K562 (cell line): Measurements from ENCODE around the gene ZNF334. TPM values are rescaled to one million over a fixed set of nuclear protein-coding genes. Genes with fewer than 3 reads are reported as not detected.

Source experiments
- ADNP ChIP-seq: fragments of 200-800 bp; sonication (Bioruptor generic); IDR thresholded peaks from 2 replicates; pipeline ENCODE4 v1.6.1; 2016; ENCODE audit warnings: missing genetic modification characterization, missing compliant biosample characterization
- COPS2 ChIP-seq: fragments of 450-650 bp; conservative IDR thresholded peaks from 2 replicates; pipeline ENCODE4 v1.6.1; 2016; ENCODE audit warnings: mild to moderate bottlenecking, moderate library complexity
- EHMT2 ChIP-seq: fragments of 450-650 bp; IDR thresholded peaks from 2 replicates; pipeline ENCODE4 v1.6.1; 2018; ENCODE audit warnings: antibody characterized with exemption
- HNRNPL ChIP-seq: fragments of 200-400 bp; formaldehyde crosslinking; IDR thresholded peaks from 2 replicates; pipeline ENCODE4 v1.6.1; 2017; ENCODE audit warnings: low read depth, mild to moderate bottlenecking, low read length
- NCOA2 ChIP-seq, 2 experiments: fragments of 450-650 bp; IDR thresholded peaks; 2 replicates each; pipeline ENCODE4 v1.6.1; 2018; ENCODE audit warnings: mild to moderate bottlenecking in 2 of 2, moderate library complexity in 1 of 2; ENCODE audit not compliant: partially characterized antibody in 2 of 2
- NR2C1 ChIP-seq, 2 experiments: fragments of 450-650 bp; IDR thresholded peaks; 2 replicates each; pipeline ENCODE4 v1.6.1; 2017; ENCODE audit warnings: mild to moderate bottlenecking in 2 of 2, antibody characterized with exemption in 1 of 2, inconsistent platforms in 1 of 2, missing compliant biosample characterization in 1 of 2, missing genetic modification characterization in 1 of 2
- NRF1 ChIP-seq, 2 experiments: fragments of 450-650 bp; IDR thresholded peaks in 1 of 2; conservative IDR thresholded peaks in 1 of 2; 2 replicates each; pipeline ENCODE4 v1.6.1; 2014; ENCODE audit warnings: mild to moderate bottlenecking in 2 of 2
- SAP30 ChIP-seq: fragments of 200-600 bp; sonication (generic); IDR thresholded peaks from 2 replicates; pipeline ENCODE4 v1.6.1; 2012; ENCODE audit warnings: borderline replicate concordance, low read depth, mild to moderate bottlenecking, moderate library complexity, low read length, control low read depth, inconsistent platforms; ENCODE audit not compliant: insufficient read depth, poor library complexity, severe bottlenecking
- SOX6 ChIP-seq: fragments of 450-650 bp; IDR thresholded peaks from 2 replicates; pipeline ENCODE4 v1.6.1; 2014; ENCODE audit warnings: mild to moderate bottlenecking
- TCF7 ChIP-seq: sonication (generic); IDR thresholded peaks from 2 replicates; pipeline ENCODE4 v1.6.1; 2016; ENCODE audit warnings: antibody characterized with exemption, borderline replicate concordance
- TEAD2 ChIP-seq: fragments of 450-650 bp; IDR thresholded peaks from 2 replicates; pipeline ENCODE4 v1.6.1; 2016; ENCODE audit warnings: missing genetic modification characterization, control low read depth, missing compliant biosample characterization
- XRCC4 ChIP-seq: IDR thresholded peaks from one replicate; pipeline ENCODE4 v1.6.1; 2011; ENCODE audit not compliant: insufficient read depth, insufficient read length; ENCODE audit errors: extremely low read depth
- ZNF12 ChIP-seq: sonication (generic); formaldehyde crosslinking; IDR thresholded peaks from 2 replicates; pipeline ENCODE4 v1.4.0; 2020; ENCODE audit warnings: mild to moderate bottlenecking, missing genetic modification reagents
- ZNF347 ChIP-seq: fragments of 450-650 bp; formaldehyde crosslinking; IDR thresholded peaks from 2 replicates; pipeline ENCODE4 v1.4.0; 2020; ENCODE audit warnings: low read depth, mild to moderate bottlenecking, moderate library complexity
- polyA plus RNA-seq, 8 experiments: library from polyadenylated mRNA; depleted of rRNA in 4 of 8; stranded (reverse) in 5 of 8; unstranded in 3 of 8; fragments of >200 nt; fragmentation: Nextera tagmentation in 2 of 8; fragmentation: Illumina TruSeq in 1 of 8; extraction: Ambion mirVana in 2 of 8; extraction: Trizol in 1 of 8; gene quantifications; 2 replicates each; pipeline versions ENCODE4 v1.2.1 to v1.2.3, GENCODE V29; 2011 to 2014; ENCODE audit warnings: inconsistent platforms in 1 of 8, missing spikeins in 1 of 8
- total RNA-seq, 7 experiments: library from RNA; depleted of rRNA in 6 of 7; stranded (reverse); fragments of >200 nt in 6 of 7; fragmentation: Illumina TruSeq in 2 of 7; extraction: Trizol in 2 of 7; gene quantifications; 2 replicates each; pipeline versions ENCODE4 v1.2.1 to v1.2.3, GENCODE V29; 2011 to 2021; ENCODE audit warnings: low replicate concordance in 1 of 7
- TF ChIP-seq, protein P1 (sequence below), 2 experiments: fragments of 450-650 bp in 1 of 2; sonication (generic) in 1 of 2; formaldehyde crosslinking in 1 of 2; IDR thresholded peaks; 2 replicates each; pipeline versions ENCODE4 v1.7.1 to v1.9.0; 2016 to 2022; ENCODE audit warnings: inconsistent platforms in 1 of 2, mild to moderate bottlenecking in 1 of 2, missing genetic modification reagents in 1 of 2
- TF ChIP-seq, protein P2 (sequence below): fragments of 250-450 bp; sonication (Bioruptor Pico); IDR thresholded peaks from 2 replicates; pipeline ENCODE4 v1.4.0; 2020; ENCODE audit warnings: mild to moderate bottlenecking

ZNF334 gene
- total and polyA plus RNA-seq, 9 of the 15 experiments (the other 6 are each of a cell fraction or from before 2014, with no cell fraction given), result 0.06 to 0.27 (median 0.21) TPM; not detected in 1

DNA sequence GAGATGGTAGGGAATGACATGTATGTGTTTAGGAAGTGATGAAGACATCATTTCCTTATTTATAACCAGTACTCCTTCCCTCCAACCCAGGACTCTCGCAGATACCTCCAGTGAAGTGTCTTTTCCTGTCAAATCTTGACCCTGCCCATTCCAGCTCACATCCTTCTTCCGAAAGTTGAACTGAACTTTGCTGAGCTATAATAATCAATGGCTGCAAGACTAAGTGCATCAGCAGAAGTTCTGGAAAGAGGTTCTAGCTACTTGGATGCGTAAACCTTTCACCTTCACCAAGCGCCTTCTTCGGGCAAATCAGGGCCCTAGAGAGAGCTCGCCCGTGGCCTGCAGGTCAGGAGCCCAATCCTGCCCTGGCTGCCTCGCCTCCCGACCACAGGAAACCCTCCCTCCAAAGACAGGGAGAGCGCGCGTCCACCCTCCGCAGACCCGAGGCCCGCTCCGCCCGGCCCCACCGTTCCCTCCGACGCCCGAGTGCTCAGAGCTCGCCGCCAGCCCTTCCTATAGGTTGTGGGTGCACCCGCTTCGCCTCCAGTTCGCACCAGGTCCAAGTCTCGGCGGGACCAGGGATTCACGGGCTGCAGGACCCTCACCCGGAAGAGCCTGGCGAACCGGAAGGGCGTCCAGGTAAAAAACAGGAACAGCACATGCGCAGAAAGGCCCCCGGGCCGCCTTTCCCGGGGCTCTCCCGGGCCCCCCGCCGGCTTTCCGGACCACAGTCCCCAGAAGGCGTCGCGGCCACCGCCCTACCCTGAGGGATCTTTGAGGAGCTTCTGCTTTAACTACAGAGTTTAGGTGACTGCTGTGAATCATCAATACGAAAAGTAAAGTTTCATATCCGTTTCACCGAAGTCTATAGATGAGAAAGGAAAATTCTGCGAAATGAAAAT lies at the start of gene ZNF334 (continued):
- TF ChIP-seq, protein P1, sequence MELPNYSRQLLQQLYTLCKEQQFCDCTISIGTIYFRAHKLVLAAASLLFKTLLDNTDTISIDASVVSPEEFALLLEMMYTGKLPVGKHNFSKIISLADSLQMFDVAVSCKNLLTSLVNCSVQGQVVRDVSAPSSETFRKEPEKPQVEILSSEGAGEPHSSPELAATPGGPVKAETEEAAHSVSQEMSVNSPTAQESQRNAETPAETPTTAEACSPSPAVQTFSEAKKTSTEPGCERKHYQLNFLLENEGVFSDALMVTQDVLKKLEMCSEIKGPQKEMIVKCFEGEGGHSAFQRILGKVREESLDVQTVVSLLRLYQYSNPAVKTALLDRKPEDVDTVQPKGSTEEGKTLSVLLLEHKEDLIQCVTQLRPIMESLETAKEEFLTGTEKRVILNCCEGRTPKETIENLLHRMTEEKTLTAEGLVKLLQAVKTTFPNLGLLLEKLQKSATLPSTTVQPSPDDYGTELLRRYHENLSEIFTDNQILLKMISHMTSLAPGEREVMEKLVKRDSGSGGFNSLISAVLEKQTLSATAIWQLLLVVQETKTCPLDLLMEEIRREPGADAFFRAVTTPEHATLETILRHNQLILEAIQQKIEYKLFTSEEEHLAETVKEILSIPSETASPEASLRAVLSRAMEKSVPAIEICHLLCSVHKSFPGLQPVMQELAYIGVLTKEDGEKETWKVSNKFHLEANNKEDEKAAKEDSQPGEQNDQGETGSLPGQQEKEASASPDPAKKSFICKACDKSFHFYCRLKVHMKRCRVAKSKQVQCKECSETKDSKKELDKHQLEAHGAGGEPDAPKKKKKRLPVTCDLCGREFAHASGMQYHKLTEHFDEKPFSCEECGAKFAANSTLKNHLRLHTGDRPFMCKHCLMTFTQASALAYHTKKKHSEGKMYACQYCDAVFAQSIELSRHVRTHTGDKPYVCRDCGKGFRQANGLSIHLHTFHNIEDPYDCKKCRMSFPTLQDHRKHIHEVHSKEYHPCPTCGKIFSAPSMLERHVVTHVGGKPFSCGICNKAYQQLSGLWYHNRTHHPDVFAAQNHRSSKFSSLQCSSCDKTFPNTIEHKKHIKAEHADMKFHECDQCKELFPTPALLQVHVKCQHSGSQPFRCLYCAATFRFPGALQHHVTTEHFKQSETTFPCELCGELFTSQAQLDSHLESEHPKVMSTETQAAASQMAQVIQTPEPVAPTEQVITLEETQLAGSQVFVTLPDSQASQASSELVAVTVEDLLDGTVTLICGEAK (IDR thresholded peaks at IDR 0.05), result peak; percentile 78
- TF ChIP-seq, protein P1 (CRISPR knock-in tag; IDR thresholded peaks at IDR 0.05), result no peak
- TF ChIP-seq NR2C1 (IDR thresholded peaks at IDR 0.05) (peak; percentile 75), NR2C1 (tag; IDR thresholded peaks at IDR 0.05) (peak; percentile 74), ADNP (tag) (no peak), NCOA2 (IDR thresholded peaks at IDR 0.05; ENCODE audit: partially characterized antibody in 2 of 2) (no peak), EHMT2 (peak; percentile 45; the same call in 1 of the 2 replicates), ZNF12 (no peak), XRCC4 (no peak), NRF1 (conservative IDR thresholded peaks at IDR 0.05 in 1 of 2, IDR thresholded peaks at IDR 0.05 in 1 of 2) (peak; percentile 71 to 77), COPS2 (no peak), TCF7 (no peak), HNRNPL (no peak), SAP30 (no peak), TEAD2 (no peak), SOX6 (no peak), ZNF347 (no peak)
- TF ChIP-seq, protein P2, sequence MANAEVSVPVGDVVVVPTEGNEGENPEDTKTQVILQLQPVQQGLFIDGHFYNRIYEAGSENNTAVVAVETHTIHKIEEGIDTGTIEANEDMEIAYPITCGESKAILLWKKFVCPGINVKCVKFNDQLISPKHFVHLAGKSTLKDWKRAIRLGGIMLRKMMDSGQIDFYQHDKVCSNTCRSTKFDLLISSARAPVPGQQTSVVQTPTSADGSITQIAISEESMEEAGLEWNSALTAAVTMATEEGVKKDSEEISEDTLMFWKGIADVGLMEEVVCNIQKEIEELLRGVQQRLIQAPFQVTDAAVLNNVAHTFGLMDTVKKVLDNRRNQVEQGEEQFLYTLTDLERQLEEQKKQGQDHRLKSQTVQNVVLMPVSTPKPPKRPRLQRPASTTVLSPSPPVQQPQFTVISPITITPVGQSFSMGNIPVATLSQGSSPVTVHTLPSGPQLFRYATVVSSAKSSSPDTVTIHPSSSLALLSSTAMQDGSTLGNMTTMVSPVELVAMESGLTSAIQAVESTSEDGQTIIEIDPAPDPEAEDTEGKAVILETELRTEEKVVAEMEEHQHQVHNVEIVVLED (CRISPR knock-in tag), result no peak
